Urinary bladder (tissue), 4 donors: ENCODE data around the gene CYP11A1. TPM values are rescaled to one million over a fixed set of nuclear protein-coding genes. Genes with fewer than 3 reads are reported as not detected.

Experiments used
- DNase-seq: peaks from one replicate; pipeline ENCODE4 v3.0.0-alpha.2; 2015; ENCODE audit errors: extremely low spot score
- H3K27ac ChIP-seq: one replicate; pipeline ENCODE4 v1.5.1; 2013; ENCODE audit warnings: low read depth, mild to moderate bottlenecking, moderate library complexity
- H3K36me3 ChIP-seq: one replicate; pipeline ENCODE4 v1.6.1; 2013; ENCODE audit warnings: mild to moderate bottlenecking, moderate library complexity; ENCODE audit not compliant: insufficient read depth
- H3K4me1 ChIP-seq: one replicate; pipeline ENCODE4 v1.6.1; 2013; ENCODE audit warnings: mild to moderate bottlenecking, moderate library complexity; ENCODE audit not compliant: insufficient read depth
- H3K4me3 ChIP-seq: one replicate; pipeline ENCODE4 v1.5.1; 2013; ENCODE audit warnings: low read depth, low read length
- WGBS: extraction: QIAGEN DNeasy Blood & Tissue Kit; methylation state at CpG from one replicate; pipeline ENCODE4 v1.1.7; 2013; 5-methylcytosine and 5-hydroxymethylcytosine counted together
- polyA plus RNA-seq: library from polyadenylated mRNA; stranded (reverse); fragments of 200-250 nt; gene quantifications from one replicate; pipeline ENCODE4 v1.2.3, GENCODE V29; 2013
- total RNA-seq: library from RNA; depleted of rRNA; stranded (reverse); fragments of >200 nt; gene quantifications from one replicate; pipeline ENCODE4 v1.2.3, GENCODE V29; 2014
- donor health status: healthy with polysubstance abuse.
- donor health status: healthy.

CYP11A1 gene
- total and polyA plus RNA-seq, 2 donors: 0.21 to 0.38 TPM

DNA sequence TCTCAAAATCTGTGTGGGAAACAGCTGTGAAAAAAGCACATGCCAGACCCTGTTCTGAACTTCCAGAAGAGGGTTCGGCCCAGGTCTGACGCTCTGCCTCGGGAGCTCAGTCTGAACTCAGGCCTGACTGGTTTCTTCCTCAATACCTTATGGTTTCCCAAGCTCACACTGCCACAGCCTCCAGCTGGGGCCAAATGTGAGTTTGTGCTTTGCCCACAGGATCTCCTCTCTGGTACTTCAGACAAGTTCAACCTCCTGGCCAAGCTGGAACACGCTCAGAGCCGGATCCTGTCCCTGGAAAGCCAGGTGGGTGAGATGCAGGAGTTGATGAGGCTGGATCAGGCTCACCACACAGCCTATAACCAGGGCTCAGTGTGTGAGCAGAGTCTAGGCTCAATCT lies 33.8 kb downstream of the CYP11A1 start:
- no peak for DNase-seq
- Histone ChIP-seq H3K4me3 (no peak overlapping the region), H3K4me1 (no peaks in the 10 kb centered on the region), H3K36me3 (no peaks in the 10 kb centered on the region), H3K27ac (no peak overlapping the region)
- WGBS: 82% methylated on average over 5 of the region's 5 CpGs

DNA sequence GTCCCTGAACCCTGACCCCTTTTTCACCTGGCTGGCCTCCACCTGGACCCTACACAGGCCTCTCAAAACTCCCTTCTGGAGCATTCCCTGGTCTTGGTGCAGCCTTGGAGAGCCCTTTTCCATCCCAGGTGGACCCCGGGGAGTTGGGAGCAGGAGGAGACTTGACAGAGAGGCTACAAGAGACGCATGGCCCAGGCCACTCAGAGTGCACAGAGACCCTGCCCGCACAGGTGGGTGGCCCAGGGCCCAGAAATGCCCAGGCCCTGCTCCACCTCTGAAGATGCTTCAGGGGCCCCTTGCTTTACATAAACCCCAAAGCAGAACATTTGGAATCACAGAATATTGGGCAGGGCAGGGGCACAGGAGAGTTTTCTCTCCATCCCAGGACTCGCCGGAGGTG lies 34.4 kb downstream of the CYP11A1 start:
- H3K4me3 ChIP-seq: no peak overlapping the region
- H3K4me1 ChIP-seq: no peaks in the 10 kb centered on the region
- no peaks in the 10 kb centered on the region for H3K36me3 ChIP-seq
- 90% methylated on average over 5 of the region's 5 CpGs for WGBS
- DNase-seq: no peak
- H3K27ac ChIP-seq: no peak overlapping the region

DNA sequence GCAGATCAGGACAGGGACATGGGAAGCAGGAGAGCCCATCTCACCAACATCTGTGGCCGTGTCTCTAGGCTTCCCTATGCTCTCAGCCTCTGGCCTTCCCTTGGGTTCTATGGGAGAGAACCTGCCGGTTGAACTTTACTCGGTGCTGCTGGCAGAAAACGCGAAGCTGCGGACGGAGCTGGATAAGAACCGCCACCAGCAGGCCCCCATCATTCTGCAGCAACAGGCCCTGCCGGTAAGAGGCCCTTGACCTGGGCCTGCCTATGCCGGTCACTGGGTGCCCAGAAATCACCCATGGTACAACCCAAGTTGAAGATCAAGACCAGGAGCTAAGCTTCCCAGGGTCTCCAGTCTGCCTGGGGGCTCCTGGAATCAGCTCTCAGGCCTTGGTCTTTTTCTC lies 34.8 kb downstream of the CYP11A1 start:
- no peak overlapping the region for H3K27ac ChIP-seq
- H3K4me1 ChIP-seq: no peaks in the 10 kb centered on the region
- 88% methylated on average over 10 of the region's 10 CpGs for WGBS
- DNase-seq: no peak
- no peak overlapping the region for H3K4me3 ChIP-seq
- H3K36me3 ChIP-seq: no peaks in the 10 kb centered on the region

DNA sequence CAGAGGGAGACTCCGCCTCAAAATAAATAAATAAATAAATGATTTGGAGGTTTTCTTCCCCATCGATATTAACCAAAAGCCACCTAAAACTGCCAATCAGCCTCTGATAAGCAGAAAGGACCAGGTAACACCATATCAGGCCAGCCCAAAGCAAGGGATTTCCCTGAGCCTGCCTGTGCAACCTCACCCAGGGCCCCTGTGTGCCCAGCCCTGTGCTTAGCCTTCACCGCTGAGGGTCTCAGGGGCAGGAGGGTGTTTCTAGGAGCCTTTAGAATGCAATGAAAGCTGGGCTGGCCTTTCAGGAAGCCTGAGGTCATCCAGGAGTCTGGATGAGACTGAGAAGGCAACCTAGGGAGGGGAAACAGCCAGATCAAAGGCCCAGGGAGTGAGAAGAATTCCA lies 35.4 kb downstream of the CYP11A1 start:
- no peak overlapping the region for H3K27ac ChIP-seq
- H3K36me3 ChIP-seq: no peaks in the 10 kb centered on the region
- 84% methylated on average over 3 of the region's 3 CpGs for WGBS

DNA sequence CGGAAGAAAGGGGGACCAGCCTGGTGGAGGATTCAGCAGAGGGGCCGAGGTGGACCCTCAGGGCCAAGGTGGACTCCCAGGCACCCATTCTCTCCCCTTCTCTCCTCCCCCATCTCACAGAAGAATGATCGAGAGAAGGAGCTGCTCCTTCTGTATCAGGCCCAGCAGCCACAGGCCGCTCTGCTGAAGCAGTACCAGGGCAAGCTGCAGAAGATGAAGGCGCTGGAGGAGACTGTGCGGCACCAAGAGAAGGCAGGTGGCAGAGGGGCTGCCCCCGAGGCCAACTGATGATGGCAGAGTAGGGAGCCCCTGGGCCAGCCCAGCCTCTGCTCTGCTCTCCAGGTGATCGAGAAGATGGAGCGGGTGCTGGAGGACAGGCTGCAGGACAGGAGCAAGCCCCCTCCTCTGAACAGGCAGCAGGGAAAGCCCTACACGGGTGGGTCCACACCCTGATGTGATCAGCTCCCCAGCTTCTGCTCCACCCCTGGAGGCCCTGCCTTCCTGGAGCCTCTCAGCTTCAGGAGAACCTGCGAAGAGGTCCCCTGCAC lies 36.5 kb downstream of the CYP11A1 start:
- Histone ChIP-seq H3K27ac (no peak overlapping the region), H3K36me3 (no peaks in the 10 kb centered on the region), H3K4me1 (no peaks in the 10 kb centered on the region), H3K4me3 (no peak overlapping the region)
- no peak for DNase-seq
- 78% methylated on average over 11 of the region's 11 CpGs for WGBS

More for the DNA sequence above, 35.4 kb downstream of the CYP11A1 start:
- no peak for DNase-seq
- Histone ChIP-seq H3K4me1 (no peaks in the 10 kb centered on the region), H3K4me3 (no peak overlapping the region)

DNA sequence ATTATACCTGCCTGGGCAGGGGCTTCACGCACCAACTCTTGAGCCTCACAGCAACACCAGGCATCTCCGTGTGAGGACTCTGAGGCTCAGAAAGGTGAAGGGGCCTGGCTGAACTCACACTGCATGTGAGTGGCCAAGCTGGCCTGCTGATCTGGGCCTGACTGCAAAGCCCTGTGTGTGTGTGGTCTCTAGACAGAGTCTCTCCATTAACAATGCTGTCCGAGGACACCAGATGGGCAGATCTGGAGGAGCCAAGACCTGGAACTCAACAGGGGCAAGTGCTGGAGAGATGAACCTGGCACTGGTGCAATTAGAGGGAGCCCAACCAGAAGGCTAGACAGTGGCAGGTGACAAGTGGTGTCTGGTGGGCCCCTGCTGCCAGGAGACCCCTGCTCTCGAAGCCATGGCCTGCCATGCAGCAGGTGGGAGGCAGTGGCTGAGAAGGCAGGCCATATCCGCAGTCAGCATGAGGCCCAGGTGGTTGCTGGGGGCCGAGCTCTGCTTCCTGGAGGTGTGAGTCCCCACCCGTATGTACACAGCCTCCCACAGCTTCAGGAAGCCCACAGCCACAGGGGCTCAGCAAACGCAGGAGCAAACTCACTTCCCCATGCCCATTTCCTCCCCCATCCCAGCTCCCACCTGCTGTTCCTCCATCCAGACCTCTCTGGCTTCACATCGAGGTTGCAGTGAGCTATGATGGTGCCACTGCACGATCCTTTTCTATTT lies 39.0 kb downstream of the CYP11A1 start:
- 57% methylated on average over 10 of the region's 10 CpGs for WGBS
- Histone ChIP-seq H3K4me3 (no peak overlapping the region), H3K27ac (no peak overlapping the region), H3K4me1 (no peaks in the 10 kb centered on the region), H3K36me3 (no peaks in the 10 kb centered on the region)
- DNase-seq: no peak

DNA sequence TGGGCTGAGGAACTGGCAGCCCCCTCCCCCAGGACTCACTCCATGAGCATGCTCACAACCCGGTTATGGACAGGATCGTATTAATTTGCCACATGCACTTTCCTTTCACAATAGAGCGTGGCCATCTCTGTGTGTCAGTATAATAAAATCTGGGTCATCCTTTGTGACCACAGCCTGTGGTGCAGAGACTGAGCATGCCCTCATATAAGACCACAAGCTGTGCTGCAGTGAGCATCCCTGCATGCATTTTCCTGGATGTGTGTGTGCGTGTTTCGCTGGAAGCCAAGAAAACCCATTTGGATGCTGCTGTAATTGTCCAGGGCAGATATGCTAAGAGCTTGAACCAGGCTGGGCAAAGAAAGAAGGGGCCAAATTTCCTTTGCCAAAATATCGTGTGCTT lies 39.7 kb downstream of the CYP11A1 start:
- Histone ChIP-seq H3K4me1 (no peaks in the 10 kb centered on the region), H3K36me3 (no peaks in the 10 kb centered on the region), H3K27ac (no peak overlapping the region), H3K4me3 (no peak overlapping the region)
- no peak for DNase-seq
- 78% methylated on average over 6 of the region's 6 CpGs for WGBS

DNA sequence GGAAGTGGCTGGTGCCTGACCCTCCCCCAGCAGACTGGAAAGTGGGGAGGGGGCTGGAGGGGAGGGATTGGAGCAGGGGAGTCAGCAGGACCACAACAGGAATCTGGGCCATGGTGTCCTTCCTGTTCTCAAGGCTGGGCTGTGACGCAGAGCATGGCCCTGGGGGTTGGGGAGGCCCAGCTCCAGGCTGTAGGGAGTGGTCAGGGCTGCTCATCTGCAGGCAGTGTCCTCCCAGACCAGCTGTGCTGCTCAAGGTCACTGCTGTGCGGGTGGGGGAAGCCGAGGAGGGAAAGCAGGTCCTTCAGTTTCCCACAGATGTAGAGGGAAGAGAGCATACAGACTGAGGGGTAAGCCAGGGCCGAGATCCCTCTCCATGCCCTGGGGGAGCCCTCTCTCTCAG lies 40.7 kb downstream of the CYP11A1 start:
- Histone ChIP-seq H3K4me1 (no peaks in the 10 kb centered on the region), H3K27ac (no peak overlapping the region), H3K4me3 (no peak overlapping the region), H3K36me3 (no peaks in the 10 kb centered on the region)
- WGBS: 36% methylated on average over 4 of the region's 4 CpGs
- DNase-seq: no peak

DNA sequence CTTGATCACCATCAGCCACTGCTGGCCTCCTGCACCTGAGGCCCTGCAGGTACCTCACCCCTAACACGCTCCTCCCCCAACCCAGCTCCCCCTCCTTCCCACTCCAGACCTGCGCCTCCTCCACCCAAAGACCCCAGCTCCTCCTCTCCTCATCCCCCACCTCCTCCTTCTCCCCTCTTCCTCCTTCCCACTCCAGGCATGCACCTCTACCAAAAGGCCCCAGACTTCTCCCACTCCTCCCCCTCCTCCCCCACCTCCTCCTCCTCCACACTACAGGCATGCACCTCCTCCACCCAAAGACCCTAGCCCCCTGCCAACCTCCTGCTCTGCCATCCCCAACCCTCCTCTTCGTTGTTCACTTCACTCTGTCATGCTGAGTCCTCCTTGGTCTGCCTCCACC lies 42.7 kb downstream of the CYP11A1 start:
- DNase-seq: no peak
- 75% methylated on average over 3 of the region's 3 CpGs for WGBS
- Histone ChIP-seq H3K4me3 (no peak overlapping the region), H3K27ac (no peak overlapping the region), H3K36me3 (no peaks in the 10 kb centered on the region), H3K4me1 (no peaks in the 10 kb centered on the region)

DNA sequence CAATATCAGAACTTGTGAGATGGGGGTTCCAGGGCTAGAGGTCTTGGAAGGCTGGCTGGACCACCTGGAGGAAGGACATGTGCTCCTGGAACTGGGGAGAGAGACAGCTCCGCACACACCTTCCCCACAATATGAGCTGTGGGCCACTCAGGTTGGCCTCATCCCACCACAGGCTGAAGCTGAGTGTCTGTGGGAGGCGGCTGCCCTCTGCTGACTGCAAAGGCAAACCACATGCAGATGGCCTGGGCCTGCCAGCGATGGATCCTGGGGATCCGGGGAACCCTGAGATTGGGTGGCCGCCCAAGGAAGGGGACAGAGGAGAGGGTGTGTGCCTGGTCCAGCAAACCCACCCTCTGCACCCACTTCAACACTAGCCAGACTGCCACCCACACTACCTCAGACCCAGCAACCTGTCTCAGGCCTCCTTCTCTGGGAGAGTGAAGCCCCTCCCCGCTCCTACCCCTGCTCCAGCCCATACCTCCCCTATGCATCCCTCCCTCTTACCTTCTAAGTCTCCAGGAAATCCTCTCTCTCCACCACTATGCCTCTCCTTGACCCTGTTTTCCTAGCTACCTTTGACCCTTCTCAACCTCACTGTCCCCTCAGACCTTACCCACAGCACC lies 44.8 kb downstream of the CYP11A1 start:
- H3K27ac ChIP-seq: no peak overlapping the region
- no peak for DNase-seq
- 27% methylated on average over 6 of the region's 6 CpGs for WGBS

DNA sequence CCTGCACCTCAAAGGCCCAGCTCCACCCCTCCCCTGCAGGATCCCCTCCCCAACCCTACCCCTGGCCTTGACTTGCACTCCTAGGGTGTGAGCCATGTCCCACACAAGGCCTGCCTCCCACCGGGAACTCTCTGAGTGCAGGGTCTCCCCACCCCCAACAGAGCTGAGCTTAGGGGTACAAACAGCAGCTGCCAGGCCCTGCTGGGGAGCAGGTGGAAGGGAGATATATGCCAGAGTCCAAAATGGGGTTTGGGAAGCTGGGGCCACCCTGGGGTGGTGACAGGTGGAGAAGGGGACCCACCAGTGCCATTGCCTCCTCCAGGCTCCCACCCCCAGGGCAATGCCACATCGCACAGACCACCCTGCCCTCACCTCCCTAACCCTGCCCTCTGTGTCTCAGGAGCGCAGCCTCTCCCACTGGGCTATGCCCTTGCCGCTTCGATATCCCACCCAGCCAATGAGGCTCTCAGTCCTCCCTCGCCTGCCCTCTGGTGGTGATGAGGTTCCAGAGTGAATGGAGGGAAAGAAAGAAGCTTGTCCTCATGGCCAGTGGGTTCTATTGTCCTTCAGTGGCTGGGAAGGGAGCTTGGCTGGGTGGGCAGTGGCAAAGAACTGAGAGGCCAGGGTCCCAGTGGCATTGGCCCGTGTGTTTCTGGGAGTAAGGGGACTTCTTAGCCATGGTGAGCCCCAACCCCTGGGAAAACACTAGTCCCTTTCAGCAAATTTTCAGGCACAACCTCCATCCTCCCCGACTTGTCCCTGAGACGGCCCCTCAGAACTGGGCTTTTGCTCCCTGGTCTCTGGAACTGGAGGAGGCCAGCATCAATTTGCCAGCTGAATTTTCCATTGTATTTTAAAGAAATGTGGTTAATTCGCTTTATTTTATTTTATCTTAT lies 46.8 kb downstream of the CYP11A1 start:
- Histone ChIP-seq H3K27ac (no peak overlapping the region), H3K4me3 (no peak overlapping the region), H3K36me3 (no peaks in the 10 kb centered on the region), H3K4me1 (no peaks in the 10 kb centered on the region)
- 72% methylated on average over 10 of the region's 10 CpGs for WGBS
- no peak for DNase-seq

More for the DNA sequence above, 44.8 kb downstream of the CYP11A1 start:
- H3K36me3 ChIP-seq: no peaks in the 10 kb centered on the region
- no peaks in the 10 kb centered on the region for H3K4me1 ChIP-seq
- no peak overlapping the region for H3K4me3 ChIP-seq

DNA sequence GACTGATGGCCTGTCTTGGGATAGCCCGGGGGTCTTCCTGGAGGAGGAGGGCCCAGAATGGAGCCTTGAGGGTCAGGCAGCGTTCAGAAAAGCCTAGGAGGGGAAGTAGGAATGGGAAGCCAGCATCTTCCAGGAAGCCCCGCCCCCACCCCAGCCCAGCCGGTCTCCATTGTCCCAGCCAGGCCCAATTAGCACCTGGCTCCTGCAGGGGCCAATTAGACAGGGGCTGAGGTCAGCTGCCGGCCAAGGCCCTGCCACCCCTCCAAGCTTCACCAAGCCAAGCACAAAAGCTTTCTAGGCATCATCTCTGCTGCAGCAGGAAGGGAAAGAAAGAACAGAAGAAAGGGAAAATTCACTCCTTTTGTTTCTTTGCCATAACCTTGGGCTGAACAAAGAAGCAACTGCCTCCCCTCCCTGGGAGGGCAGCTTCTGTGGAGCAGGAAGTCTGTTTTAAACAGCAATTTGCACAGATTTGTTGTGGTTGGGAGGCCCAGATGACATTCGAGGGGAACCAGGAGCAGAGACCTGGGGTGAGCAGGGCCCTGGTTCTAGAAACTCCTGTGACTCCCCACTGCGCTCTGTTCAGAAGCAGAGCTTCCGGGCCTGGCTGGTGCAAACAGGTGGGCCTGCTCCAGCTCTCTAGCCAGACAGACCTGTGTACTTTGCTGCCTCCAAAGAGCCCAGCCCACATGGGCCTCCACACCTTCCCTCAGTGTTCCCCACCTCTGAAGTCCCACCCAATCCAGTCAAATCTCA lies 47.7 kb downstream of the CYP11A1 start:
- Histone ChIP-seq H3K27ac (no peak overlapping the region), H3K4me3 (no peak overlapping the region), H3K4me1 (no peaks in the 10 kb centered on the region), H3K36me3 (no peaks in the 10 kb centered on the region)
- 62% methylated on average over 8 of the region's 8 CpGs for WGBS
- DNase-seq: no peak

DNA sequence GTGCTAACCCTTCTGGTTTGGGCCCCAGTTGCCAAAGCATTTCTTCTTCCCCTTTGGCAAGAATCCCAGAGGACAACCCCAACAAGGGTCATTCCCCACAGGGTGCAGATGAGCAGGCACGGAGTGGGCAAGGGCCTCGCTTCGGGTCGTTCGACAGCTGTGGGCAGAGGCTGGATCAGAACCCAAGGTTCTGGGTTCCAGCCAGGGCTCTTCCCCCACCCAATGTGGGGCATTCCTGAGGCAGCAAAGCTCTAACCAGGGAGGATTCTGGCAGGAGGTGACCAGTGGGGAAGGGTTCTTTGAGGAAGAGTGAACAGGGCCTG lies 48.3 kb downstream of the CYP11A1 start:
- no peak for DNase-seq
- Histone ChIP-seq H3K27ac (no peak overlapping the region), H3K4me3 (no peak overlapping the region), H3K36me3 (no peaks in the 10 kb centered on the region), H3K4me1 (no peaks in the 10 kb centered on the region)
- WGBS: 85% methylated on average over 5 of the region's 5 CpGs
